ENCODE data around the gene MASP2. TPM values are rescaled to one million over a fixed set of nuclear protein-coding genes. Genes with fewer than 3 reads are reported as not detected.
"Not testable (repeated sequence)": the region's sequence is repeated elsewhere in the genome, so short reads cannot be mapped to it uniquely, and the experiment has no call there.

The MASP2 gene
- total and polyA plus RNA-seq, 11 donors, result not detected

DNA sequence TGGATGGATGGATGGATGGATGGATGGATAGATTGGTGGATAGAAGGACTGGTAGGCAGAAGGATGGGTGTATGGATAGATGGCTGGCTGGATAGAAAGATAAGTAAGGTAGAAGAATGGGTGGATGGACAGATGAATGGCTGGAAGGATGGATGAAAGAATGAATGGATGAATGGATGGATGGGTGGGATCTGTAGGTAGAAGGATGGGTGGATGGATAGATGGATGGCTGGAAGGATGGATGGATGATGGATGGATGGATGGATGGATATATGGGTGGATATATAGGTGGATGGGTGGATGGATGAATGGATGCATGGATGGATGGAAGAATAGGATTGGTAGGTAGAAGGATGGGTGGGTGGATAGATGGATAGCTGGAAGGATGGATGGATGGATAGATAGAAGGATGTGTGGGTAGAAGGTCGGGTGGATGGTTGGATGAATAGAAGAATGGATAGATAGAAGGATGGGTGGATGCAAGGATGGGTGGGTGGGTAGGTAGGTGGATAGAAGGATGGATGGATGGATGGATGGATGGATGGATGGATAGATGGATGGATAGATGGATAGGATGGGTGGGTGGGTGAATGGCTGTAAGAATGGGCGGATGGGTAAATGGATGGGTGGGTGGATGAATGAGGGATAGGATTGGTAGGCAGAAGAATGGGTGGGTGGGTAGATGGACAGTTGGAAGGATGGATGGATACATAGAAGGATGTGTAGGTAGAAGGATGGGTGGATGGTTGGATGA lies 7.5 kb downstream of the MASP2 start:
- no peak for ATAC-seq
- intact Hi-C loops (cut with DNase I), result loop anchor here in 9 of 10 donors (2.0 to 10.0 kb wide), 9 partner anchors 195 to 685 kb away; no protein-coding TSS in a partner anchor
- Histone ChIP-seq H3K4me1 (peaks cover 0 to 9% (median 6%) of the 10 kb centered on the region in 12 donors), H3K27me3 (no peaks in the 10 kb centered on the region), H3K36me3 (no peaks in the 10 kb centered on the region), H3K9me3 (no peaks in the 10 kb centered on the region), H3K4me3 (no peak overlapping the region), H3K27ac (no peak overlapping the region)
- WGBS, 4 donors, result 66 to 71% (median 68%) methylated on average over 2 of the region's 2 CpGs
- DNase-seq, result no peak
- TF ChIP-seq, protein P1, sequence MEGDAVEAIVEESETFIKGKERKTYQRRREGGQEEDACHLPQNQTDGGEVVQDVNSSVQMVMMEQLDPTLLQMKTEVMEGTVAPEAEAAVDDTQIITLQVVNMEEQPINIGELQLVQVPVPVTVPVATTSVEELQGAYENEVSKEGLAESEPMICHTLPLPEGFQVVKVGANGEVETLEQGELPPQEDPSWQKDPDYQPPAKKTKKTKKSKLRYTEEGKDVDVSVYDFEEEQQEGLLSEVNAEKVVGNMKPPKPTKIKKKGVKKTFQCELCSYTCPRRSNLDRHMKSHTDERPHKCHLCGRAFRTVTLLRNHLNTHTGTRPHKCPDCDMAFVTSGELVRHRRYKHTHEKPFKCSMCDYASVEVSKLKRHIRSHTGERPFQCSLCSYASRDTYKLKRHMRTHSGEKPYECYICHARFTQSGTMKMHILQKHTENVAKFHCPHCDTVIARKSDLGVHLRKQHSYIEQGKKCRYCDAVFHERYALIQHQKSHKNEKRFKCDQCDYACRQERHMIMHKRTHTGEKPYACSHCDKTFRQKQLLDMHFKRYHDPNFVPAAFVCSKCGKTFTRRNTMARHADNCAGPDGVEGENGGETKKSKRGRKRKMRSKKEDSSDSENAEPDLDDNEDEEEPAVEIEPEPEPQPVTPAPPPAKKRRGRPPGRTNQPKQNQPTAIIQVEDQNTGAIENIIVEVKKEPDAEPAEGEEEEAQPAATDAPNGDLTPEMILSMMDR (IDR thresholded peaks at IDR 0.05), result no peak
- no peak for TF ChIP-seq POLR2A (IDR thresholded peaks at IDR 0.05)

DNA sequence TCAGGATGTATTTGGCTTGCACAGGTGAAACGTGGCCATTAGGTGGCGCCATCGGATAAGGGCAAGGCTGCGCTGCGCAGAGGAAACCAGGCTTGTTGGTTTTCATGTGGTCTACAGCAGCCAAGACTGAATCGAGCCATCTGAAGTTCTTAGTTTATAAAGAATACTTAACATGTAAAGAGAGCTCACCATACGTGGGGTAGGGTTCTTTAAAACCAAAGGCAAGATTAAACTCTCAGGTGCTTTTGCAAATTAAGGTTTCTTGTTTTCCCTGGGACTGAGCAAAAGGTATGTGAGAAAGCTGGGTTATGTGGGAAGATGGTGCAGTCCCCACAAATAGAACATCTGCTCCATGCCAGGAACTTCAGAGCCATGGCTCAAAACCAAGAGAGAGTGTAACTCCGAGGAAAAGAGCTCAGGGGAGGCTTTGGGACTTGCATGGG lies 9.3 kb downstream of the MASP2 start:
- H3K4me3 ChIP-seq, result peak overlapping the region in 1 of 12 donors; percentile 27
- WGBS, 4 donors, result 0 to 2% (median 1%) methylated on average over 8 of the region's 8 CpGs
- ATAC-seq, result peak; percentile 88 to 97 (median 94)
- TF ChIP-seq, protein P1 (IDR thresholded peaks at IDR 0.05), result peak; percentile 87 to 99 (median 97)
- no peak for TF ChIP-seq POLR2A (IDR thresholded peaks at IDR 0.05)
- intact Hi-C loops (cut with DNase I), result loop anchor here in 9 of 10 donors (2.0 to 10.0 kb wide), 6 partner anchors 197 to 670 kb away; no protein-coding TSS in a partner anchor
- DNase-seq, result peak; percentile 80 to 92 (median 86)
- no peaks in the 10 kb centered on the region for H3K36me3 ChIP-seq
- H3K27ac ChIP-seq, result no peak overlapping the region
- peaks cover 0 to 9% (median 6%) of the 10 kb centered on the region in 12 donors for H3K4me1 ChIP-seq
- no peaks in the 10 kb centered on the region for H3K9me3 ChIP-seq
- H3K27me3 ChIP-seq, result no peaks in the 10 kb centered on the region

DNA sequence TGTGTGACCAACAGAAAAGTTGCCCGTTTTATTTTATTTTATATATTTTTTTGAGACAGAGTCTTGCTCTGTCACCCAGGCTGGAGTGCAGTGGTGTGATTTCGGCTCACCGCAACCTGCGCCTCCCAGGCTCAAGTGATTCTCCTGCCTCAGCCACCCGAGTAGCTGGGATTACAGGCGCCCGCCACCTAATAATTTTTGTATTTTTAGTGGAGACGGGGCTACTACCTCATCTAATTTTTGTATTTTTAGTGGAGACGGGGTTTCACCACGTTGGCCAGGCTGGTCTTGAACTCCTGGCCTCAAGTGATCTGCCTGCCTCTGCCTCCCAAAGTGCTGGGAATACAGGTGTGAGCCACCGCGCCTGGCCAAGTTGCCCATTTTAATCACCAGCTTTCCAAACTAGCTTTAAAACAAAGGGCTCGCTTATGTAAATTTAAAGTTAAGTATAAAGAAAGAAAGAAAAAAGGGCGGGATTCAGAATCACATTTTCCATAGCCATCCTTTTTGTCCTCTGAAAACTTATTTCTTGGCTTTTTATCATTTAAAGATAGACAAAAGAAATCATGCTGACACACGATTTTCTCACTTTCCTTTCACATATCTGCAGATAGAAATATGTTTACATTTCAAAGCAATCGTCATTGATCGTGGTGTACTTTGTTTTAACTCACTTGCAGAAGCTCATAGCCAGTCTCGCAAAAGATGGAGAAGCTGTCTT lies 9.9 kb downstream of the MASP2 start:
- intact Hi-C loops (cut with DNase I), result loop anchor here in 9 of 10 donors (2.0 to 10.0 kb wide), 6 partner anchors 198 to 670 kb away; no protein-coding TSS in a partner anchor
- not testable (repeated sequence) for H3K4me1 ChIP-seq, DNase-seq, ATAC-seq, H3K36me3 ChIP-seq, H3K9me3 ChIP-seq, H3K27ac ChIP-seq, H3K27me3 ChIP-seq, H3K4me3 ChIP-seq
- 52 to 60% (median 56%) methylated on average over 18 of the region's 18 CpGs for WGBS, 4 donors

DNA sequence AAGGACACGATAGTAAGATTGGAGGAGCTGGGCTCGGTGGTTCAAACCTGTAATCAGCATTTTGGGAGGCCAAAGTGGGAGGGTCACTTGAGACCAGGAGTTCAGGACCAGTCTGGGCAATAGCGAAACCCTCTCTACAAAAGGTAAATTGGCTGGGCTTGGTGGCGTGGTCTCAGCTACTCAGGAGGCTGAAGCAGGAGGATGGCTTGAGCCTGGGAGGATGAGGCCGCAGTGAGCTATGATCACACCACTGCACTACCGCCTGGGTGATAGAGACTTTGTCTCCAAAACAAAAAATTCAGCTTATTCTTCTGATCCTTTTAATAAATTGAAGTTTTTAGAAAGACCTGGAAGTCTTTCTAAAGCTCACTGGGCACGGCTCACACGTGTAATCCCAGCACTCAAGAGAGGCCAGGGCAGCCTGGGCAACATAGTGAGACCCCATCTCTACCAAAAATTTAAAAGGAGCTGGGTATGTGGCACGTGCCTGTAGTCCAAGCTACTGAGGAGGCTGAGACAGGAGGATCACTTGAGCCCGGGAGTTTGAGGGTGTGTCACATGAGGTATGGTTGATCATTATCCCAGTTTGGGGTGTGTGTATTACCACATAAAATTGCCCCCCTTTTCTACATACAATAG lies 15.3 kb downstream of the MASP2 start:
- Histone ChIP-seq H3K27me3 (no peaks in the 10 kb centered on the region), H3K4me1 (no peaks in the 10 kb centered on the region), H3K36me3 (peaks cover 0 to 35% (median 23%) of the 10 kb centered on the region in 9 donors), H3K9me3 (no peaks in the 10 kb centered on the region), H3K4me3 (no peak overlapping the region), H3K27ac (no peak overlapping the region)
- no peak for DNase-seq
- TF ChIP-seq, protein P1 (IDR thresholded peaks at IDR 0.05), result no peak
- TF ChIP-seq POLR2A (IDR thresholded peaks at IDR 0.05), result no peak
- 91 to 93% (median 92%) methylated on average over 10 of the region's 10 CpGs for WGBS, 4 donors
- ATAC-seq, result no peak
- intact Hi-C loops (cut with DNase I), result loop anchor here in 2 of 10 donors (10.0 kb wide), 2 partner anchors 203 to 213 kb away; no protein-coding TSS in a partner anchor
